ENCODE measurements around the gene PANK1.
A peak's percentile ranks its signal among the peaks of the same experiment; 100 is the strongest.
"Not testable (repeated sequence)": the region's sequence is repeated elsewhere in the genome, so short reads cannot be mapped to it uniquely, and the experiment has no call there.

Gene PANK1

GRCh38 chr10:89651916-89652573 lies 7.0 kb upstream of the PANK1 start:
- no peak for DNase-seq

DNA sequence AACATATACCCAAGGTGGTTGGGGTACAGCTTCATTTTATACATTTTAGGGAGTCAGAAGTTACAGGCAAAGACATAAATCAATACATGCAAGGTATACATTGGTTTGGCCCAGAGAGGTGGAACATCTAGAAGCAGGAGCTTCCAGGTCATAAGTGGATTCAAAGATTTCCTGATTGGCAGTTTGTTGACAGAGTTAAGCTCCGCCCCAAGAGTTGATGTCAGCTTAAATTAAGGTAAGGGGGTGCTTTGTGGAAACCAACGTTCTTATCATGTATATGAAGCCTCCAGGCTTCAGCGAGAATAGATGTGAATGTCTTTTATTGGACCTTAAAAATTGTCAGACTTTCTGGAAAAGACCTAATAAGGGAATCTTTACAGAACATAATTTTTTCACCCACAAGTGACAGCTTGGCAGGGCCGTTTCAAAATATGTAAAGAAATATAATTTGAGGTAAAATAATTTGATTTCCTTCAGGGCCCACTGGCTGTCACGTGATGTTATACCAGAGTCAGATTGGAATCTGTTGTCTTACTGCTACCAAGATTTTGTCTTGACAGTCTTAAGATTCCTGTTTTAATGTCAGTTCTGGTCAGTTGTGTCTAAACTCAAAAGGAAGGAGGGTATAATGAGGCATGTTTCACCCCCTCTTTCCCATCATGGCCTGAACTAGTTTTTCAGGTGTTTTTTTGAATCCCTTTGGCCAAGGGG lies 6.3 kb upstream of the PANK1 start:
- DNase-seq, result no peak

DNA sequence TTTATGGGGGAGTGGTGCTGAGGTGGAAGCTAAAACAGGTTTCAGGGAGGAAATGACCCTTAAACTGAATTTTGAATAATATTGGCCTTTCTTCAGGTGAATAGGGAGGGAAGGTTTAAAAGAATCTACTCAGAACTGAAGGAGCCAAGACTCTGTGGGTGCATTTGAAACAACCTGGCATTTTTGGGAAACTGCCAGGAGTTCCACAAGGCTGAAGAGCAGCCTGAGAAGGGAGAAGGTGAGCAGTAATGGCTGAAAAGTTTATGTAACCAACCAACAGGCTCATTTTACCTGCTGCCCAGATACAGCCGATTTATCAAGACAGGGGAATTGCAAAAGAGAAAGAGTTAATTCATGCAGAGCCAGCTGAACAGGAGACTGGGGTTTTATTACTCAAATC lies 4.0 kb upstream of the PANK1 start:
- DNase-seq, result no peak

GRCh38 chr10:89648074-89648473 lies 3.0 kb upstream of the PANK1 start:
- no peak for DNase-seq

DNA sequence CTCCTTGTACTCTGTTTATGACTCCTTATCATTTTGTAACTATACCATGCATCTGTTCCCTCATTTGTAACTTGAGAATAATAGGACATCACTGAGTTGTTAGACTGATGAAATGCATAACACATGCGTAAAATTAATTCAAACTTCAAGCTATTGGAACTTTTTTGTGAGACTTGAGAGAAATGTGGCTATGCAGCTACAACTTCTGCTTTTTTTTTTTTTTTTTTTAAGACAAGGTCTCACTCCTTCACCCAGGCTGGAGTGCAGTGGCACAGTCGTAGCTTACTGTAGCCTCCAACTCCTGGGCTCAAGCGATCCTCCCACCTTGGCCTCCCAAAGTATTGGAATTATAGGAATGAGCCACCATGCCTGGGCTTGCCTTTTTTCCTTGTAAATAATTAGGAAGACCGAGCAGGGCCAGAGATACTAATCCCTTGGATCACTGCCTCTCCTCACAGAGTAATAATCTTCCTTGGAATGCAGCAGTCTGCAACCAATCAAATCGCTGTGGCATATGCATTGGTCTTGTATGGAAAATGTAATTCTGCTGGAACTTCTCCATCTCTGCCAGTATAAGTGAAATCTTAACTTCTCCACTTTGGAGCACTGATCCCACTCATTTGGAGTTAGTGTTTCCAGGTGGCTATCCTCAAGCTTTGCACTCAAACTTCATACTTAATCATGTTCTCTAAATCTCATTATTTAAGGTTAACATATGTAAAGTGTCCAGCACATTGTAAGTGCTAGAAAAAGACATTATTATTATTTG lies 2.0 kb upstream of the PANK1 start:
- DNase-seq, result no peak

DNA sequence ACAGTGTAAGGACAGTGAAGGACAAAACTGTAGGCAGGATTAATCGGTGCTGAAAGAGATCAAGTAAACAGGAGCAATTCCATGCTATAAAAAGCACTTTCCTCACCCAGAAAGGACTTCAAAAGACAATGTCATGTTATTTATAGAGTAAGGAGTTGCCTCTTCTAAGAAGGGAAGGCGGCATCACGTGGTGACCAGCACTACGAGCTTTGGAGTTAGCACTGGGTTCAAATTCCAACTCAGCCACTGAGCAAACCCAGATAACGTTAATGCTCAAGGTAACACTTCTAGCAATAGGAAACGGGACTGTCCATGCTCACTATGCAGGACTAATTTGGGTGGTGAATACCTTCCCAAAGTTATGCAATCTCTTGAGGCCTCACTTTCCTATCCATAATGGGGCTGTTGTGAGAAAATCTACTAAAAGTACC lies 715 bp upstream of the PANK1 start:
- peak; percentile 15 for DNase-seq

DNA sequence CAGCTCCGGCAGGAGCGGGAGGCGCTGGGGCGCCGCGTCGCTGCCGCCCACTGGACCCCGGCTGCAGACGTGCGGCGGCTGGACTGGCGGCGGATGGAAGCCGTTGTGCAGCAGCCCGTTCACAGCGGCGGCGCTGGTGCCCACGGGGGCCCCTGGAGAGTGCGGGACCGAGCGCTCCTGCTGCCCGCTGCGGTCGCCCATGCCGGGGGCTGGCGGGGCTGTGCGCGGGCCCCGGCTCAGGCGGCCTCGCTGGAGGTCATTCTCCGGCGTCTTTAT lies 413 bp downstream of the PANK1 start:
- DNase-seq, result peak; percentile 31

DNA sequence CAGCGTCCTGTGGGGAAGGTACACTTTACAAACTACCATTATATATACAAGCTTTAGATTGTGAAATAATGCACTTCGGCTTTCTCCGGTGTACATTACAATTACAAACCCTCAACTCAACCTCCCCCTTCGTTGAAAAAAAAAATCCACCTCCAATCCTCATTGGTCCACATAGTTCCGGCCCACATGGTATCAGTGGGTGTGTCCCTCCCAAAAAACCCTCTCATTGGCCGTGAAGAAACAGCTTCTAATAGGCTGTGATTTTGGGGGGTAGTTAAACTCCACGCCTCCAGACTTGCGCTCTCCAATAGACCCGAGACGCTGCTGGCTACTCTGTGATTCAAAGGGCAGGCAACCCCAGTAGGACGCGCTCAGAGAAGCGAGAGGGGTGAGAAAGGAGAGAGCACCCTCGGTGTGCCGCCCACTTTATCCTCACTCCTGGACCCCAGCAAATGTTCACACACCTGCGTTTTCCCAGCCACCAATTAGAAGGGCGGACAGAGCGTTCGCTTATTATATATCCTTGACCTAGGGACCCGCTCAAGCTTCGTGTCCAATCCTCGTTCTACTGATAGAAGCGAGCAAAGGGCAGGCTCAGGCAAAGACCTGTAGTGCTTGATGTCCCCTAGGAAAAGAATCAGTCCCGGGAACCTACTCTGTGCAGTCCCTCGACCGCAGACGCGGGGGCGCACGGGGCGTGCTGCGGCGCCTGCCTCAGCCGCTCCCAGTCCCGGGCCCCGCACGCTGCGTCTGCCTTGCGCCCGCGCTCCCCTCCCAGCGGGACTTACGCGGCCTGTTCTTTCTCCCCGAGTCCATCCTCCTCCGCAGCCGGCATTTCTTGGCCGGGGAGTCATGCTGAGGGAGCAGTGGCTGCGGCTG lies 991 bp downstream of the PANK1 start:
- DNase-seq, result peak; percentile 82

DNA sequence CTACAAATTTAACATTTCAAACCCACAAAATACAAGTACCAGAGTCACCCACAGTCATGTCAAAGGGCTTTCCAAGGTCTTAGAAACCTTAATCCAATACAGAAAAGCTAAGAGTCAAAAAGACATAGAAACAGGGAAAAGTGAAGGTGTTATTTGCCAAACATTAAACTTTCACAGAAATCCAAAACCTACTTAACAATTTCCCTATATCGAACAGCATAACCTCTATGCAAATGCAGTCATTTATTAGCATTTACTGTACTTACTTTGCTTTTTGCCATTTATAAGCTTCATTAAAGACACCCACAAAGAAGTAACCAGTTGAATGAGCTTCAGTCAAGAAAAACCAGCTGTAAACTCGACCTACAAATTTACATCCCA lies 1.6 kb downstream of the PANK1 start:
- DNase-seq, result no peak

DNA sequence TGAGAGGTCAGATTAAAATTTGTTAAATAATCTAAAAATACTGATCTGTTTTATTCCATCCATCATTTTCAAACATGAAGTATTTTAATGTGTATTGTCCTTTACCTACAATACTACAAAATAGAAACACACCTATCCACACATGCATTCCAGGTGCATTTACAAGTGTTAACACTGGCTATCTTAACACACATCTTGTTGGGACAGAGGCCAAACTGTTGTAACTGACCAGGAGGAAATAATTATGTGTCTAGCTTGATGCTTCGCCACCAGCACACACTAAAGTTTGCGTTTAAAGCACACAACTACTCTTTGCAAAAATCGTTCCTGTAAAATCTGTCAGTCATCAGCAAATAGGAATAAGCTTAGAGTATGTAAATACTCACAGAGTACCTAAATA lies 2.8 kb downstream of the PANK1 start:
- DNase-seq, result no peak

DNA sequence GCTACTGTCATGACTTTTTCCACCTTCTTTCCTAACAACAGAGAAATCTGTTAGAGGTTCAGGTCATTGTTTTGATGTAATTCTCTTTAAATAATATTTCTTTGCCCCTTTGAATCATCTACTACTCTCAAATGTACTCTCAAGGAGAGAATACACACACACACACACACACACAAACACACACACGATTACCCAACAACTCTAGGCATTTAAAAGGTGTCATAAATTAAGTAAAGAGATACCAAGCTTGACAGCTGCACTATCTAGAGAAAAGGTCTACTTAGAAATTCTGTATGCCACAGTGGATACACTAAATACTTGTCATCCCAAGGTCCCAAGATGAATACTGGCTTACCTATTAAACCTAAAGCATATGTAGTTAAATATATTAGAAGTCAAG lies 4.8 kb downstream of the PANK1 start:
- no peak for DNase-seq

GRCh38 chr10:89639326-89639725 lies 5.7 kb downstream of the PANK1 start:
- no peak for DNase-seq

- DNase-seq, result no peak
These were observed 7.9 kb downstream of the PANK1 start for GRCh38 chr10:89637113-89637512.

GRCh38 chr10:89634637-89635036 lies 10.4 kb downstream of the PANK1 start:
- no peak for DNase-seq

DNA sequence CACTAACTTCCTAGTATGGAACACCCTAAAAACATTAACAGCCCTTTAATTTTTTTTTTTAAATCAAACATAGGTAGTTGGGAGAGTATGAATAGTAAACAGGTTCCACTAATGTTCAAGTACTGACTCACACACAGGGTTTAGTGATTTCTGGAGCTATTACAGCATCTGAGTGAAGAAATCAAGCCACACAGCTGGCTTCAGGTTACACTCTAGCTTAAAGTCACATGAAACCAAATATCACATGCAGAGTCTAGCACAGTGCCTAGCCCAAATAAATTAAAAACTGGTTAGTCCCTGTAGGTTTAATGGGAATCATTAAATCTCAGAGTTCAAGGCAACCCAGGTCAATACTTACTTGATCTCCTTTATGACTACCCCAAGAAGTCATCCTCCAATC lies 11.6 kb downstream of the PANK1 start:
- no peak for DNase-seq

DNA sequence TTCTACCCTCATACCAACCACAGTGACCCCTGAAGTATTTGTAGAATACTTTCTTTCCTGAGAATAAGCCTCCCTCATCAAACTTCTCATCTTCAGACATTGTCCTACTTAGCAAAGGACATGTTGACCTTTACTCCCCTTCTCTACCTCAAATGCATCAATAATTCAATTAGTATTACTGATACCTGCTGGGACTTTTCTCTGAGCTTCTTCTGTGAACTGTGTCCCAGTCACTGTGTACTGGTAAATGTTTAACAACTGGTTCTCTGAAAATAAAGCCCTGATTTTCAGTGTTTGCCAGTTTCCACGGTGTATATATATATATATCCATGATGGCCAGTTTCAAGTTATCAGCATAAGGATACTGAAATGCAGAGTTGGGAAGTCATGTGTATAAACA lies 12.2 kb downstream of the PANK1 start:
- DNase-seq, result no peak

GRCh38 chr10:89627830-89628229 lies 17.2 kb downstream of the PANK1 start:
- DNase-seq, result no peak

DNA sequence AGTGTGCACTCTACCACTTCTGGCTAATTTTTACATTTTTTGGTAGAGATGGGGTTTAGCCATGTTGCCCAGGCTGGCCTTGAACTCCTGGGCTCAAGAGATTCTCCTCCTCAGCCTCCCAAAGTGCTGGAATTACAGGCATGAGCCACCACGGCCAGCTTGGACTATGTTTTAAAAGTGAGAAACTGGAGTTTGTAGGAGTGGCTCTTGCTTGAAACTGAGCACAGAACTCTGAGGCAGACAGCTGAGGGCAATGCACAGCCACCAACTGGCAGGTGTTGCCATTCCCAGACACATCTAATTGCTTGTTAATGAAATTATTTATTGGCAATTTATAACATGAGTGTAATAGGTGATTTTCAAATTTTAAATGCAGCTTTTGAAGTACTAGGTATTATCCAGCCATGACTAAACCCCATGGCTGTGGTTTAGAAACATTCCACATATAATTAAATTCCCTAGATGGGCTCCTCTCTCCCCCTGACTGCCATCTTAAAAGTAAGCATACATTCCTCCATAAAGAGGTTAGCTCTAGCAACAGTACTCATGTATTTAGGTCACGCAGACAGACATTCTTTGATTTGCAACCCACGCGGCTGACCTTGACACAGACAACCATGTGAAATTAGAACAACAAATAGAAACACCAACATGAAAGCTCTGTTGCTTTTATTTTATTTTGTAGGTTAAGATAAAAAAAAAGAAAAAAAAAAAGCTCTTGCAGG lies 19.8 kb downstream of the PANK1 start:
- no peak for DNase-seq

- no peak for DNase-seq
These were observed 21.0 kb downstream of the PANK1 start for GRCh38 chr10:89624020-89624419.

DNA sequence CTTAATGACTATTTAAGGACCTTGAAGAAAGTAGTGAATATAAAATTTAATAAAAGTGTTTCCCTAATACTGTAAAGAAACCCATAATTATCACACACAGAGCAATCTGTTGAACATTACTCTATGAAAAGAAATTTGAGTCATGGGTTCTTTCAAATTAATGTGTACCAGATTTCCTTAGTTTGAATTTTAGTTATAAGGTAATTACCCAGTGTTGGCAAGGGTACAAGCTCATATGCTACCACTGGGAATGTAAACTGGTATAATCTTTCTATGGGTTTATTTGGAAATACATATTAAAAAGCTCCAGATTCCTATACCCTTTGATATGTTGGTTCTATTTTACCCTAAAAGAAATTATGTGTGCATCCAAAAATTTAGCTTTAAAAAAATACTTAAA lies 22.9 kb downstream of the PANK1 start:
- no peak for DNase-seq

- no peak for DNase-seq
These were observed 23.6 kb downstream of the PANK1 start for GRCh38 chr10:89621438-89621837.

DNA sequence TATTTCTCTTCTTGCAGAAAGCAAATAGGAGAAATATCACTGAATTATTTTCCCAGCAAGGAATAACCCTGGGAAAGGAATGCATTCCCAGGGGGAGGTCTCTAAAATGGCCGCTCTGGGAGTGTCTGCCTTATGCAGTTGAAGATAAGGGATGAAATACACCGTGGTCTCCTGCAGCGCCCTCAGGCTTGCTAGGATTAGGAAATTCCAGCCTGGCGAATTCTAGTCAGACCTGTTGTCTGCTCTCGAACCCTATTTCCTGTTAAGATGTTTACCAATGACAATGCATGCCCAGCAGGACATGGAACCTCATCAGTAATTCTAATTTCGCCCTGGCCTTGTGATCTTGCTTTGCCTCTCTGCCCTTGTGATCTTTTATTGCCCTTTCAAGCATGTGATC lies 24.7 kb downstream of the PANK1 start:
- not testable (repeated sequence) for DNase-seq

DNA sequence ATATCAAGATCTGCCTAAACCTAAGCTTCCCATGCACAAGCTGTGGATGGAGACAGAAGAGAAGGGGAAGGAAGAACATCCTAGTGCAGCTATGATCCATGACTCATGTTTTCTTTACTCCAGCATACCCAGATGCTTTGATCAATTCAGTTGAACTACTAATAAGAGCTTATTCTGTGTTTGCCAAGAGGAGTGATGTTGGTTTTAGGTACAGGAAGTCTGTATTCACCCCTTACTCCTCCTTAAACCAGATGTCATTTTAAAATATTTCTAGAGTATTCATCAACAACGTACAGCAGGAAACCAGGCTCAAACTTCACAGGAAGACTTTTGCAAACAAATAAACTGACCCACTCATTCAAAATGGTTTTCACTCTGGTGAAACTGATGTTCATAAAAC lies 29.2 kb downstream of the PANK1 start:
- DNase-seq, result no peak

All from NCI-H526 treated with DMSO at 0.1 percent for 48 hours (cell line).